H1 (cell line): ENCODE data around the gene ERG28. TPM values are rescaled to one million over a fixed set of nuclear protein-coding genes. Genes with fewer than 3 reads are reported as not detected.

ENCODE experiments used
- CTCF ChIA-PET: fragments of 300-600 bp; sonication (Branson Sonifier 250); formaldehyde crosslinking; loops from one replicate; lab custom pipeline; 2021; ENCODE audit not compliant: partially characterized antibody; lab: Charles Lee
- POLR2A ChIA-PET: fragments of 300-600 bp; sonication (Branson Sonifier 250); formaldehyde crosslinking; loops from one replicate; lab custom pipeline; 2021; ENCODE audit warnings: inconsistent platforms; ENCODE audit not compliant: partially characterized antibody; lab: Charles Lee
- DNase-seq, 2 experiments: peaks; one replicate each; pipeline versions ENCODE4 v3.0.0 to v3.0.0-alpha.2; 2010 to 2022; ENCODE audit warnings: low spot score in 2 of 2, low read depth in 1 of 2, mixed read lengths in 1 of 2
- FAIRE-seq: peaks from 2 replicates; lab custom pipeline; 2011; peaks lifted over from hg19 to GRCh38; lab: Jason Lieb, UNC
- H2AFZ ChIP-seq: 2 replicates; pipeline ENCODE4 v1.8.1; 2012; ENCODE audit warnings: low read length, inconsistent platforms
- H2AK5ac ChIP-seq: 2 replicates; pipeline ENCODE4 v1.6.1; 2013; ENCODE audit warnings: low read depth, low read length
- H2BK120ac ChIP-seq: replicated peaks from 2 replicates; pipeline ENCODE3; 2013; ENCODE audit warnings: low read depth, low read length, inconsistent platforms
- H2BK12ac ChIP-seq: 2 replicates; pipeline ENCODE4 v1.6.1; 2013; ENCODE audit warnings: low read depth, low read length
- H2BK15ac ChIP-seq: 2 replicates; pipeline ENCODE4 v1.6.1; 2013; ENCODE audit warnings: low read length
- H2BK20ac ChIP-seq: 2 replicates; pipeline ENCODE4 v1.6.1; 2013; ENCODE audit warnings: low read length
- H2BK5ac ChIP-seq: 2 replicates; pipeline ENCODE4 v1.6.1; 2013; ENCODE audit warnings: low read depth, low read length
- H3K14ac ChIP-seq: 2 replicates; pipeline ENCODE4 v1.6.1; 2013; ENCODE audit warnings: inconsistent platforms; ENCODE audit not compliant: insufficient read length
- H3K18ac ChIP-seq: 2 replicates; pipeline ENCODE4 v1.6.1; 2013; ENCODE audit warnings: low read length; ENCODE audit errors: extremely low read depth
- H3K23ac ChIP-seq: 2 replicates; pipeline ENCODE4 v1.6.1; 2013; ENCODE audit warnings: inconsistent platforms; ENCODE audit not compliant: insufficient read length
- H3K23me2 ChIP-seq: 2 replicates; pipeline ENCODE4 v1.6.1; 2013; ENCODE audit warnings: low read depth, low read length
- H3K27ac ChIP-seq: 2 replicates; pipeline ENCODE4 v1.6.1; 2011; ENCODE audit warnings: low read depth, low read length, inconsistent platforms
- H3K27me3 ChIP-seq, 4 experiments: replicated peaks in 1 of 4; 1 replicate in 1 of 4; 2 replicates in 3 of 4; pipeline versions ENCODE4 v1.6.1 to v1.8.1; 2011 to 2013; ENCODE audit warnings: low read length in 3 of 4, mild to moderate bottlenecking in 3 of 4, inconsistent platforms in 2 of 4, mixed read lengths in 2 of 4, moderate library complexity in 1 of 4; ENCODE audit not compliant: control insufficient read depth in 3 of 4, insufficient read depth in 3 of 4; ENCODE audit errors: extremely low read depth in 1 of 4
- H3K36me3 ChIP-seq, 4 experiments: 2 replicates each; pipeline versions ENCODE4 v1.6.1 to v1.8.1; 2011 to 2013; ENCODE audit warnings: mild to moderate bottlenecking in 4 of 4, low read length in 3 of 4, moderate library complexity in 2 of 4, control low read depth in 1 of 4, inconsistent platforms in 1 of 4; ENCODE audit not compliant: insufficient read depth in 4 of 4, control insufficient read depth in 2 of 4
- H3K4ac ChIP-seq: replicated peaks from 2 replicates; pipeline ENCODE3; 2013; ENCODE audit warnings: low read length, low read depth, mixed read lengths, inconsistent platforms; ENCODE audit not compliant: insufficient read length
- H3K4me1 ChIP-seq, 4 experiments: replicated peaks in 1 of 4; 1 replicate in 1 of 4; 2 replicates in 3 of 4; pipeline versions ENCODE4 v1.6.1 to v1.8.1; 2011 to 2013; ENCODE audit warnings: low read length in 3 of 4, inconsistent platforms in 2 of 4, mixed read lengths in 1 of 4; ENCODE audit not compliant: insufficient read depth in 4 of 4, control insufficient read depth in 3 of 4
- H3K4me2 ChIP-seq, 2 experiments: 2 replicates each; pipeline versions ENCODE4 v1.6.1 to v1.8.1; 2011 to 2013; ENCODE audit warnings: low read depth in 2 of 2, low read length in 2 of 2, control low read depth in 1 of 2, inconsistent platforms in 1 of 2, mild to moderate bottlenecking in 1 of 2; ENCODE audit not compliant: insufficient read depth in 1 of 2
- H3K4me3 ChIP-seq, 4 experiments: fragments of 200-600, 300-600 bp in 1 of 4; sonication (generic), shearing (Covaris generic), sonication (Bioruptor Twin) in 1 of 4; 2 replicates each; pipeline versions ENCODE4 v1.5.1 to v1.8.1; 2011 to 2016; ENCODE audit warnings: low read length in 4 of 4, low read depth in 3 of 4, control low read depth in 2 of 4, inconsistent platforms in 2 of 4, mild to moderate bottlenecking in 2 of 4, mixed read lengths in 1 of 4, moderate library complexity in 1 of 4; ENCODE audit not compliant: insufficient read depth in 2 of 4; ENCODE audit errors: extremely low read depth in 1 of 4
- H3K56ac ChIP-seq: replicated peaks from 2 replicates; pipeline ENCODE3; 2013; ENCODE audit warnings: low read depth, mild to moderate bottlenecking, mixed read lengths, low read length, inconsistent platforms; ENCODE audit not compliant: insufficient read length
- H3K79me1 ChIP-seq: 2 replicates; pipeline ENCODE4 v1.6.1; 2013; ENCODE audit warnings: low read depth, low read length, control low read depth
- H3K79me2 ChIP-seq, 2 experiments: 2 replicates each; pipeline versions ENCODE4 v1.6.1 to v1.8.1; 2012 to 2013; ENCODE audit warnings: low read length in 2 of 2, mild to moderate bottlenecking in 2 of 2, inconsistent platforms in 1 of 2; ENCODE audit not compliant: insufficient read depth in 2 of 2, control insufficient read depth in 1 of 2
- H3K9ac ChIP-seq, 4 experiments: replicated peaks in 1 of 4; 1 replicate in 1 of 4; 2 replicates in 3 of 4; pipeline versions ENCODE4 v1.6.1 to v1.8.1; 2011 to 2013; ENCODE audit warnings: low read depth in 3 of 4, low read length in 3 of 4, control low read depth in 2 of 4, mild to moderate bottlenecking in 2 of 4, moderate library complexity in 2 of 4, inconsistent platforms in 1 of 4; ENCODE audit errors: extremely low read depth in 1 of 4
- H3K9me3 ChIP-seq, 2 experiments: 2 replicates each; pipeline versions ENCODE4 v1.6.1 to v1.8.1; 2012 to 2013; ENCODE audit warnings: mild to moderate bottlenecking in 2 of 2, moderate library complexity in 2 of 2, control low read depth in 1 of 2, inconsistent platforms in 1 of 2, low read depth in 1 of 2, low read length in 1 of 2, mixed read lengths in 1 of 2; ENCODE audit not compliant: insufficient read depth in 2 of 2
- H4K20me1 ChIP-seq, 2 experiments: replicated peaks in 1 of 2; 2 replicates each; pipeline versions ENCODE3 to v1.8.1; 2011 to 2013; ENCODE audit warnings: inconsistent platforms in 2 of 2, low read length in 2 of 2, mild to moderate bottlenecking in 1 of 2; ENCODE audit not compliant: insufficient read depth in 2 of 2, control insufficient read depth in 1 of 2
- H4K5ac ChIP-seq: 2 replicates; pipeline ENCODE4 v1.6.1; 2013; ENCODE audit warnings: low read length, low read depth, mixed read lengths, inconsistent platforms; ENCODE audit not compliant: insufficient read length
- H4K8ac ChIP-seq: 2 replicates; pipeline ENCODE4 v1.8.0; 2013; ENCODE audit warnings: mild to moderate bottlenecking, moderate library complexity, low read length, inconsistent platforms; ENCODE audit not compliant: insufficient read depth; ENCODE audit errors: extremely low read depth
- H4K91ac ChIP-seq: replicated peaks from 2 replicates; pipeline ENCODE3; 2013; ENCODE audit warnings: low read length, mixed read lengths, inconsistent platforms; ENCODE audit not compliant: insufficient read length
- HDAC6 ChIP-seq: IDR thresholded peaks from one replicate; pipeline ENCODE4 v1.7.1; 2012; ENCODE audit warnings: low read depth, mild to moderate bottlenecking, inconsistent platforms, low read length, moderate library complexity
- JUN ChIP-seq: IDR thresholded peaks from 2 replicates; pipeline ENCODE4 v1.6.1; 2011; ENCODE audit warnings: low read depth, mild to moderate bottlenecking, improper control_type of control experiment, low read length
- RBBP5 ChIP-seq: IDR thresholded peaks from 2 replicates; pipeline ENCODE4 v1.7.1; 2012; ENCODE audit warnings: low read depth, mild to moderate bottlenecking, inconsistent platforms, low read length, moderate library complexity, borderline replicate concordance
- SP1 ChIP-seq: IDR thresholded peaks from 2 replicates; pipeline ENCODE4 v1.6.1; 2011; ENCODE audit warnings: low read depth, low read length
- SP2 ChIP-seq: IDR thresholded peaks from 2 replicates; pipeline ENCODE4 v1.6.1; 2012; ENCODE audit warnings: mild to moderate bottlenecking, low read length, inconsistent platforms
- ZNF274 ChIP-seq: IDR thresholded peaks from 2 replicates; pipeline ENCODE4 v1.7.0; 2012; ENCODE audit warnings: low read length, borderline replicate concordance; ENCODE audit errors: extremely low read depth
- WGBS, 2 experiments: shearing (Covaris generic) in 1 of 2; methylation state at CpG; one replicate each; pipeline versions ENCODE4 v1.1.6 to v1.1.7; 2013 to 2015; ENCODE audit warnings: low lambda C conversion rate in 2 of 2, mixed read lengths in 2 of 2, inconsistent platforms in 1 of 2, low coverage in 1 of 2, missing lambda C conversion rate in 1 of 2; ENCODE audit not compliant: insufficient replicate concordance in 2 of 2, insufficient coverage in 1 of 2, insufficient read length in 1 of 2; ENCODE audit errors: extremely low coverage in 1 of 2, missing lambda C conversion rate in 1 of 2; 5-methylcytosine and 5-hydroxymethylcytosine counted together
- polyA plus RNA-seq, 7 experiments: library from polyadenylated mRNA; depleted of rRNA in 3 of 7; stranded (reverse) in 5 of 7; unstranded in 2 of 7; fragments of >200 nt in 5 of 7; fragments of 200-250 nt in 2 of 7; gene quantifications; 1 replicate in 5 of 7; 2 replicates in 1 of 7; 4 replicates in 1 of 7; pipeline versions ENCODE4 v1.2.1 to v1.2.3, GENCODE V29; 2011 to 2013; ENCODE audit warnings: missing spikeins in 2 of 7, mixed read lengths in 2 of 7
- total RNA-seq: library from RNA; stranded (reverse); fragmentation: NEBNext Ultra II Directional; extraction: Animal tissue kit (Norgen Biotek cat#: 25700); gene quantifications from 2 replicates; pipeline ENCODE4 v1.2.1, GENCODE V29; 2021
- TF ChIP-seq, protein P1 (sequence below): IDR thresholded peaks from 2 replicates; pipeline ENCODE4 v1.6.1; 2011; ENCODE audit warnings: low read length, improper control_type of control experiment

Gene ERG28
- total and polyA plus RNA-seq, 2 of the 8 experiments (the other 6 are each of a cell fraction or from before 2014, with no cell fraction given): 32.6 to 56.7 TPM

DNA sequence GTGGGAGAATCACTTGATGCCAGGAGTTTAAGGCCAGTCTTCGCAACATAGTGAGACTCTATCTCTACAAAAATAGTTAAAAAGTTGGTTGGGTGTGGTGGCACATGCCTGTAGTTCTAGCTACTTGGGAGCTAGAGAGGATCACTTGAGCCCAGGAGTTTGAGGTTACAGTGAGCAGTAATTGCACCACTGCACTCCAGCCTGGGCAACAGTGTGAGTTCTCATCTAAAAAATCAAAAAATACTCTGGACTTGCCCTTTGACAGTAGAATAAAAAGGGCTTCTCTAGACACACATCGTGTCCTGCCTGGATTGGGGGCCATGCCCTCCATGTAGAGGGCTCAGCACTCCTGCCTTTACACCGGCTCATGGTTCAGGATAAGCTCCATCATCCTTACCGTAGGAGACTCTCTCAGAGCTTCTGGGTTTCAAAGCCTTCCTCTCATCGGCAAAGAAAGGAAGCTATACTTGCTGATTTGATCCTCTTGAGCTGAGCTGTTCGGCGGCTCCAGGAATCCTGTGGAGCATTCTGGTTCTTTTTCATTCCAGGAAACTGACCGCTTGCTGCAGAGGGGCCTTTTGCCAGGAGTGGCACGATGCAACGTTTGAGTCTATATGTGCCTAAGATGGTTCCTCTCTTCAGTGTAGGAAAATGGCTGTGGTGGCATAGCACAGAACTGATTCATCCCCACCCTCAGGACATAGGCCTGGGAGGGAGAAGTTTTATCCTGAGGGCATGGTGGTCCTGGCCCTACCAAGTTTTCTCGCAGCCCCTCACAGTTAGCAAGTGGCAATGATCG is 52.6 kb downstream of the ERG28 start:
- Histone ChIP-seq H2AK5ac (no peak overlapping the region), H3K27ac (no peak overlapping the region), H2BK5ac (no peak overlapping the region), H4K91ac (no peak overlapping the region), H2AFZ (no peak overlapping the region), H3K79me2 (no peaks in the 10 kb centered on the region), H4K8ac (no peak overlapping the region; the same call in 1 of the 2 replicates), H3K23me2 (no peaks in the 10 kb centered on the region), H3K79me1 (no peaks in the 10 kb centered on the region), H3K23ac (no peak overlapping the region), H3K9ac (no peak overlapping the region), H3K27me3 (no peaks in the 10 kb centered on the region), H3K4me1 (no peaks in the 10 kb centered on the region), H4K5ac (no peak overlapping the region), H3K4me2 (no peak overlapping the region), H3K9me3 (no peaks in the 10 kb centered on the region), H2BK12ac (no peak overlapping the region), H3K36me3 (no peaks in the 10 kb centered on the region), H2BK120ac (no peak overlapping the region), H2BK20ac (no peak overlapping the region), H2BK15ac (no peak overlapping the region), H3K56ac (no peak overlapping the region), H3K14ac (no peak overlapping the region), H3K18ac (no peak overlapping the region), H4K20me1 (peaks cover 0 to 3% of the 10 kb centered on the region in 2 experiments), H3K4ac (no peak overlapping the region), H3K4me3 (no peak overlapping the region)
- FAIRE-seq: no peak
- no peak for DNase-seq
- 93% methylated on average over 12 of the region's 12 CpGs; no CpG with 5 or more reads in 1 of the 2 experiments for WGBS, 2 experiments
- CTCF ChIA-PET: interaction anchor here (1.1 to 1.7 kb wide), 2 partner anchors 46 to 47 kb away, joined by 4 to 6 read pairs; no protein-coding TSS in a partner anchor
- POLR2A ChIA-PET: interaction anchor here (1.0 kb wide), 1 partner anchor 12 kb away, joined by 3 read pairs; no protein-coding TSS in a partner anchor
- no peak for TF ChIP-seq RBBP5
- no peak for TF ChIP-seq SP2
- no peak for TF ChIP-seq JUN
- TF ChIP-seq, protein P1, sequence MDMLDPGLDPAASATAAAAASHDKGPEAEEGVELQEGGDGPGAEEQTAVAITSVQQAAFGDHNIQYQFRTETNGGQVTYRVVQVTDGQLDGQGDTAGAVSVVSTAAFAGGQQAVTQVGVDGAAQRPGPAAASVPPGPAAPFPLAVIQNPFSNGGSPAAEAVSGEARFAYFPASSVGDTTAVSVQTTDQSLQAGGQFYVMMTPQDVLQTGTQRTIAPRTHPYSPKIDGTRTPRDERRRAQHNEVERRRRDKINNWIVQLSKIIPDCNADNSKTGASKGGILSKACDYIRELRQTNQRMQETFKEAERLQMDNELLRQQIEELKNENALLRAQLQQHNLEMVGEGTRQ: no peak
- TF ChIP-seq ZNF274: 0 out of 2 replicates have a peak, but pooled peaks have one; percentile 33
- no peak for TF ChIP-seq SP1
- TF ChIP-seq HDAC6: no peak
